GM12878 (cell line): Measurements from ENCODE around the gene TRIM63. TPM values are rescaled to one million over a fixed set of nuclear protein-coding genes. Genes with fewer than 3 reads are reported as not detected.

Source experiments
- ATAC-seq: fragments of 200-7000 bp; cut with Tn5 transposase; 3 replicates; pipeline ENCODE4 v1.9.1; 2020; ENCODE audit warnings: mild to moderate bottlenecking, moderate library complexity
- BruUV-seq: library from RNA; stranded (reverse); fragments of 400-500 nt; replicated peaks from 2 replicates; lab custom pipeline; 2021; lab: Mats Ljungman, UMichigan
- CTCF ChIA-PET: fragments of 300-600 bp; sonication (Branson Sonifier 250); formaldehyde crosslinking; extraction: SDS; loops from one replicate; lab custom pipeline; 2021; ENCODE audit warnings: inconsistent platforms; lab: Yijun Ruan, JAX
- POLR2A ChIA-PET: fragments of 350-600 bp; formaldehyde crosslinking; extraction: SDS; loops from one replicate; lab custom pipeline; 2021; ENCODE audit warnings: inconsistent platforms; lab: Charles Lee
- RAD21 ChIA-PET: fragments of 300-600 bp; sonication (Branson Sonifier 250); formaldehyde crosslinking; loops from one replicate; lab custom pipeline; 2023; ENCODE audit warnings: antibody characterized with exemption; ENCODE audit not compliant: unreplicated experiment; lab: Charles Lee
- SMC1A ChIA-PET: fragments of 300-600 bp; sonication (Branson Sonifier 250); formaldehyde crosslinking; loops from one replicate; lab custom pipeline; 2023; ENCODE audit not compliant: unreplicated experiment, uncharacterized antibody; lab: Charles Lee
- DNase-seq: peaks from one replicate; pipeline ENCODE4 v3.0.0-alpha.2; 2011; ENCODE audit warnings: low read depth, low spot score
- FAIRE-seq: peaks from 3 replicates; lab custom pipeline; 2011; peaks lifted over from hg19 to GRCh38; lab: Jason Lieb, UNC
- H2AFZ ChIP-seq: 2 replicates; pipeline ENCODE4 v1.6.0; 2011; ENCODE audit warnings: low read depth, low read length, control low read depth; ENCODE audit not compliant: control insufficient read depth
- H3K27ac ChIP-seq: 2 replicates; pipeline ENCODE4 v1.5.1; 2011; ENCODE audit warnings: control low read depth; ENCODE audit not compliant: control insufficient read depth, insufficient read depth
- H3K27me3 ChIP-seq, 2 experiments: replicated peaks in 1 of 2; 2 replicates each; pipeline versions ENCODE4 v1.6.0 to v1.6.1; 2011; ENCODE audit warnings: low read length in 1 of 2; ENCODE audit not compliant: control insufficient read depth in 2 of 2, insufficient read depth in 2 of 2
- H3K36me3 ChIP-seq, 2 experiments: 2 replicates each; pipeline ENCODE4 v1.5.1; 2011; ENCODE audit warnings: low read length in 1 of 2; ENCODE audit not compliant: control insufficient read depth in 2 of 2, insufficient read depth in 2 of 2
- H3K4me1 ChIP-seq: 2 replicates; pipeline ENCODE4 v1.6.1; 2011; ENCODE audit warnings: mild to moderate bottlenecking, low read length, moderate library complexity, mixed read lengths; ENCODE audit not compliant: control insufficient read depth, insufficient read depth
- H3K4me2 ChIP-seq: 2 replicates; pipeline ENCODE4 v1.6.0; 2011; ENCODE audit warnings: control low read depth; ENCODE audit not compliant: control insufficient read depth, insufficient read depth
- H3K4me3 ChIP-seq: fragments of 200-600 bp; sonication (generic); 2 replicates; pipeline ENCODE4 v1.5.1; 2016
- H3K79me2 ChIP-seq: 2 replicates; pipeline ENCODE4 v1.6.0; 2011; ENCODE audit warnings: low read length; ENCODE audit not compliant: control insufficient read depth, insufficient read depth
- H3K9ac ChIP-seq: 2 replicates; pipeline ENCODE4 v1.8.0; 2011; ENCODE audit warnings: low read length, control low read depth, mixed read lengths; ENCODE audit not compliant: control insufficient read depth, insufficient read depth
- H3K9me3 ChIP-seq: replicated peaks from 3 replicates; pipeline ENCODE4 v1.5.1; 2011; ENCODE audit warnings: mild to moderate bottlenecking, low read length; ENCODE audit not compliant: control insufficient read depth, insufficient read depth
- H4K20me1 ChIP-seq: 2 replicates; pipeline ENCODE4 v1.6.0; 2011; ENCODE audit not compliant: control insufficient read depth, insufficient read depth
- BACH1 ChIP-seq: fragments of 450-650 bp; IDR thresholded peaks from 2 replicates; pipeline ENCODE4 v1.6.1; 2017; ENCODE audit warnings: mild to moderate bottlenecking, borderline replicate concordance
- CBFB ChIP-seq: IDR thresholded peaks from 2 replicates; pipeline ENCODE4 v1.6.1; 2016; ENCODE audit warnings: antibody characterized with exemption, low read depth
- CEBPB ChIP-seq, 2 experiments: fragments of 150-350 bp in 1 of 2; IDR thresholded peaks; 2 replicates each; pipeline ENCODE4 v1.6.1; 2012 to 2014; ENCODE audit warnings: low read depth in 2 of 2, low read length in 2 of 2, borderline replicate concordance in 1 of 2, inconsistent platforms in 1 of 2
- HCFC1 ChIP-seq: fragments of 150-350 bp; IDR thresholded peaks from 2 replicates; pipeline ENCODE4 v1.6.1; 2014; ENCODE audit warnings: low read length
- HSF1 ChIP-seq: fragments of 150-350 bp; IDR thresholded peaks from 2 replicates; pipeline ENCODE4 v1.6.1; 2014; ENCODE audit warnings: mild to moderate bottlenecking, low read depth, low read length
- MAX ChIP-seq: IDR thresholded peaks from 2 replicates; pipeline ENCODE4 v1.6.1; 2012; ENCODE audit warnings: low read depth, low read length, improper control_type of control experiment
- NKRF ChIP-seq: fragments of 450-650 bp; conservative IDR thresholded peaks from 2 replicates; pipeline ENCODE4 v1.6.1; 2017; ENCODE audit warnings: mild to moderate bottlenecking, moderate library complexity
- NRF1 ChIP-seq: conservative IDR thresholded peaks from 2 replicates; pipeline ENCODE4 v1.6.1; 2011; ENCODE audit warnings: mild to moderate bottlenecking, low read depth, low read length, improper control_type of control experiment
- POLR2A ChIP-seq: IDR thresholded peaks from 2 replicates; pipeline ENCODE4 v1.6.1; 2011; ENCODE audit warnings: low read depth, mild to moderate bottlenecking, low read length
- TCF12 ChIP-seq: IDR thresholded peaks from 2 replicates; pipeline ENCODE4 v1.6.1; 2011; ENCODE audit warnings: low read depth, mild to moderate bottlenecking, low read length
- ZNF592 ChIP-seq: fragments of 450-650 bp; IDR thresholded peaks from 2 replicates; pipeline ENCODE4 v1.6.1; 2017; ENCODE audit warnings: mild to moderate bottlenecking, moderate library complexity
- WGBS: methylation state at CpG from one replicate; pipeline ENCODE4 v1.1.6; 2016; ENCODE audit warnings: low lambda C conversion rate; ENCODE audit not compliant: insufficient replicate concordance, insufficient coverage; ENCODE audit errors: missing lambda C conversion rate; 5-methylcytosine and 5-hydroxymethylcytosine counted together
- in situ Hi-C: fragments of 300-500 bp; cut with MboI; formaldehyde crosslinking; loops from 9 replicates; pipeline ENCODE4 v1.14.3; 2018; ENCODE audit warnings: mixed read lengths
- intact Hi-C: fragments of 100-400 bp; cut with micrococcal nuclease; formaldehyde crosslinking; loops from one replicate; pipeline ENCODE4 v1.14.2; 2022; ENCODE audit not compliant: unreplicated experiment
- polyA plus RNA-seq, 11 experiments: library from polyadenylated mRNA; depleted of rRNA in 4 of 11; unstranded in 6 of 11; stranded (reverse) in 5 of 11; fragments of >200 nt; fragmentation: Nextera tagmentation in 4 of 11; fragmentation: Illumina TruSeq in 1 of 11; extraction: Ambion mirVana in 4 of 11; extraction: Trizol in 1 of 11; gene quantifications; 1 replicate in 1 of 11; 2 replicates in 10 of 11; pipeline versions ENCODE4 v1.2.1 to v1.2.3, GENCODE V29; 2011 to 2016; ENCODE audit warnings: inconsistent platforms in 2 of 11, missing spikeins in 2 of 11, low read depth in 1 of 11
- total RNA-seq, 4 experiments: library from RNA; depleted of rRNA in 3 of 4; stranded (reverse); fragments of >200 nt in 3 of 4; fragmentation: Illumina TruSeq in 1 of 4; extraction: Trizol in 1 of 4; gene quantifications; 2 replicates each; pipeline versions ENCODE4 v1.2.1 to v1.2.3, GENCODE V29; 2013 to 2021

Gene TRIM63
- total and polyA plus RNA-seq, 10 of the 15 experiments (the other 5 are each of a cell fraction or from before 2014, with no cell fraction given), result not detected

GRCh38 chr1:26097696-26098095 is 30.3 kb upstream of the TRIM63 start:
- Histone ChIP-seq H3K4me1 (no peaks in the 10 kb centered on the region), H3K36me3 (no peaks in the 10 kb centered on the region), H3K79me2 (no peaks in the 10 kb centered on the region), H4K20me1 (no peaks in the 10 kb centered on the region), H3K27me3 (peaks cover 2 to 7% of the 10 kb centered on the region in 2 experiments; a peak in 2 of 4 replicates), H3K4me2 (no peak overlapping the region), H3K4me3 (no peak overlapping the region), H3K9ac (no peak overlapping the region), H3K9me3 (no peaks in the 10 kb centered on the region), H2AFZ (no peak overlapping the region), H3K27ac (no peak overlapping the region)
- POLR2A ChIA-PET, result no interaction called here
- FAIRE-seq (no peak), ATAC-seq (no peak), DNase-seq (no peak)
- SMC1A ChIA-PET, result no interaction called here
- RAD21 ChIA-PET, result no interaction called here
- in situ Hi-C loops (no loop called here), intact Hi-C loops (no loop called here)
- no TSS peak for BruUV-seq
- CTCF ChIA-PET, result interaction anchor here (1.3 kb wide), 1 partner anchor 47 kb away, joined by 4 read pairs; no protein-coding TSS in a partner anchor
- TF ChIP-seq CBFB, result no peak

DNA sequence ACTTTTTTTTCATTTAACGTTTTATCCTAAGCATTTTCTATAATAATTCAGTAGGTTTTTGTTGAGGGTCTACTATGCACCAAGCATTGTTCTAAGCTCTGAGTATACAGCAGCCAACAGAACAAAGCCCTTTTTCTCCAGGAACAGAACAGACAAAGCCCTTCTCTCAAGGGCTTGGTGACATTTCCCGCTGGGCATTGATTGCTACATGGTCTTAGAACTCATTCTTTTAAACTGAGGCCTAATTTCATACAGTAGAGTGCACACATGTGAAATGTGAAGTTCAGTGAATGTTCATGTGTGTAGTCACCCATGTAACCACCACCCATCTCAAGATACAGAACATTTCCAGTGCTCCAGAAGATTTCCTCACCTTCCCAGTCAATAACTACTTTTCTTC is 29.0 kb upstream of the TRIM63 start:
- ChIA-PET CTCF (no interaction called here), POLR2A (no interaction called here), SMC1A (no interaction called here), RAD21 (no interaction called here)
- H3K9me3 ChIP-seq, result no peaks in the 10 kb centered on the region
- H4K20me1 ChIP-seq, result no peaks in the 10 kb centered on the region
- no peak overlapping the region for H3K4me3 ChIP-seq
- H3K9ac ChIP-seq, result no peak overlapping the region
- intact Hi-C loops, result no loop called here
- H3K36me3 ChIP-seq, result no peaks in the 10 kb centered on the region
- ATAC-seq (no peak), FAIRE-seq (no peak), DNase-seq (no peak)
- no peak overlapping the region for H3K27ac ChIP-seq
- in situ Hi-C loops, result no loop called here
- H3K79me2 ChIP-seq, result no peaks in the 10 kb centered on the region
- BruUV-seq, result no TSS peak
- no peaks in the 10 kb centered on the region for H3K4me1 ChIP-seq
- WGBS, result 60% methylated on average over 2 of the region's 2 CpGs
- no peak overlapping the region for H2AFZ ChIP-seq
- no peak overlapping the region for H3K4me2 ChIP-seq
- H3K27me3 ChIP-seq, result peaks cover 2 to 7% of the 10 kb centered on the region in 2 experiments; a peak in 2 of 4 replicates
- no peak for TF ChIP-seq NKRF
- no peak for TF ChIP-seq TCF12
- no peak for TF ChIP-seq POLR2A
- TF ChIP-seq HCFC1, result no peak
- no peak for TF ChIP-seq CEBPB (IDR thresholded peaks at IDR 0.05; ENCODE audit: borderline replicate concordance in 1 of 2, low read depth in 2 of 2, low read length in 2 of 2)
- TF ChIP-seq ZNF592, result no peak
- TF ChIP-seq HSF1, result no peak
- no peak for TF ChIP-seq NRF1
- TF ChIP-seq BACH1, result no peak
- TF ChIP-seq MAX, result no peak
